Activated CD4-positive, alpha-beta T cell treated with anti-CD3 and anti-CD28 coated beads for 1 hour (primary cell): ENCODE data around the gene UTP25.
A peak's percentile ranks its signal among the peaks of the same experiment; 100 is the strongest.

Experiments used
- DNase-seq: peaks from one replicate; pipeline ENCODE4 v3.0.0-alpha.2; 2020

UTP25 gene

DNA sequence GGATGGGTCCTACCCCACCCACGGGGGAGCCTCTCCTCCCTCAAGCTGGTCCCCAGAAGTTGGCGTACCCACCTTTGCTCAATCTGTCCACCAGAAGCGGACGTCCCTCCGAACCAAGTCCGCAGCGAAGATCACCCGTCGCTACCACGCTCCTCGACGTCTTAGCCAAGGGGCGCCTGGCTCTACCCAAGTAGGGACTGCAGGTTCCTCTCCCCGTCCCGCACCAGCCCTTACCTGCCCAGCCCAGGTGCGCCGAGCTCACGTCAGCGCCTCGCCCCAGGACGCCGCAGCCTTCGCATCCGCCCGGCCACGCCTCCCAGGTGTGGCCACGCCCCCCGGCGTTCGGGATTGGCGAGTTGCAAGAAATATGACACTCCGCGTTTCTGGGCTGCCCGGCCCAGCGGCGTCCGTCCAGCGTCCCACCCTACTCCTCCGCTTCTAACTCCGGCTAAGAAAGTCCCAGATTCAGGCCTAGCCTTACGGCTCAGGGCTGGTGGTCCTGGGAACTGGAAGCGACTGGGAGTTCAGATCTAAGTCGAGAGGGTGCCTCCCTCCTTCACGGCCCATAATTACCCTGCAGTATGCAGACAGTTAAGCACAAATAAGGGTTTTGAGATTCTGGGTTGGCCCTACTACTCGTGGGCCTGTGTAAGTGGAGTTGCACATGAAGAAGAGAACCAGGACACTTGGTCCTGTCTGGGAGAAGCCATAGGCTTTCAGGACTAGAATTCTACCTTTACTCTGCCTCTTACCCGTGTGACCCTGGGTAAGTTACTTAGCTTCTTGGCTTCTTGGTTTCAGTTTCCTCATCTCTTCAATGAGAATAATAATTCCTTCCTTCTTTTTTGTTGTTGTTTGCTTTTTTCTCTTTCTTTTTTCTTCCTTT is 21.7 kb upstream of the UTP25 start, which contains the start of gene IRF6:
Gene IRF6 (minus strand): TSS at position 268 of the 886 bp plus-strand sequence. CDS start 4,729 bp downstream, outside the sequence.
- DNase-seq = peak; percentile 44

DNA sequence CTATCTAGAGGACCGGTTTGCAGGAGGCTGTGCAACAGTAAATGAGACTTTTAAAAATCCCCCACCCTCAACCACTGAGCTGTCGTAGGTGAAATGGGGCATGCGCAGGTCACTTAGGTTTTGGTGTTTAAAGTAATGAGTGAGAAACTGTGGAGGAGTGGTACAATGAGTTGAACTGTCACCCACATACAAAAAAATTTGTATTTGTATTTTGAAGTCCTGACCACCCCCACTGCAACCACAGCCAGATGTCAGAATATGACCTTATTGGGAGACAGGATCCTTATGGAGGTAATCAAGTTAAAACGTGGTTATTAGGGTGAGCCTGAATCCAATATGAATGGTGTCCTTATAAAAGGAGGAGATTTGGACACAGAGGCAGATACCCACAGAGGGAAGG is 20.3 kb upstream of the UTP25 start:
- DNase-seq = no peak

- DNase-seq = no peak
These were observed 19.7 kb upstream of the UTP25 start for GRCh38 chr1:209808059-209808581.

DNA sequence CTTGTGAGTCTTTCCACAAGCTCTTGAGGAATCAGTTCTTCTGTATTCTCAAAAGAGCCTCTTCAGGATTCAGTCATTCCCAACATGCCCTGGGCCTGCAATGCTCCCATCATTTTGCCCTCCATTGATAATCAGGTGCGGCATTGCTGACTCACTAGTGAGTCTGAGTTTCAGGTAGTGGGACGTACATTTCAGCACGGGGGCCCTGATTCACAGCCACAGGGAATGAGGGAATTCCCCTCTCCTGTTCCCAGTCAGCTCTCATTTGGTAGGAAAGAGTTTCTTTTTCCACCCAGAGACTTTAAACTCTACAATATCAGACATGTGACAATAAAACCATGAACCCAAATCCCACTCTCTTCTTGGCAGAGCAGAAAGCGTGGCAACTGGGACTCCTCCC is 18.2 kb upstream of the UTP25 start:
- DNase-seq = no peak

DNA sequence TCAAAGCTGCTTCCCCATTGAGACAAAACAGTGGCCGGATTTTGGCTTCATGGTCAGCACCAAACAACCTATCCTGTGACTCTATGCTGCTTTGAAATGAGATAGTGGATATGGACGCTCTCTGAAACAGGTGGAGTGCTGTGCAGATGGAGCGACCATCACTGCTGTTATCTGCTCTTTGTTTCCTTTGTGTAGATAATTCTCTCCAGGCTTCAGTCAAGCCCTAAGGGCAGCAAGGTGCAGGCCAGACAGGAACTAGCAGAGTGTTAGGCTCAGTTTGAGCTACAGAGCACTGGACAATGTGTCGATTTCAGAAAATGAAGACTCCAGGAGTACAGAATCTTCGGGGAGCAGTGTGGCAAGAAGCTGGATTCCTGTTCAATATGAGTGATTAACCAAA is 17.0 kb upstream of the UTP25 start:
- no peak for DNase-seq

- DNase-seq = no peak
These were observed 13.9 kb upstream of the UTP25 start for GRCh38 chr1:209813902-209814301.

- no peak for DNase-seq
These were observed 12.3 kb upstream of the UTP25 start for GRCh38 chr1:209815490-209815889.

GRCh38 chr1:209815931-209816341 is 11.8 kb upstream of the UTP25 start:
- no peak for DNase-seq

DNA sequence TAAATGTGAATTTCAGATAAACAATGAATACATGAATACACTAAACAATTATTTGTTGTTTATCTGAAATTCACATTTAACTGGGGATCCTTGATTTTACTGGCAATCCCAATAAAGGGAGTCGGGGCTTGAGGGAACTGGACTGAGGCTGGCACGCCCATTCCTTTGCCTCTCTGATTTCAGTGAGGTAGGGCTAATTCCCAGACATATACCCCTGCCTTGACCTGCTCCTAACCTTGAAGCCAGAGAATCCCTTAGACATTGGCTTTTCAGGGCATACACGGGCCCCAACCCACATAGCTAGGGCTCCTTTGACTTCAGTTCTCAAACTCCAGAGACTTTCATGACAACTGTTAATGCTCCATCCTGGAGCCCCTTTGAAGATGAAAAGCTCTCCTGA is 10.8 kb upstream of the UTP25 start:
- no peak for DNase-seq

DNA sequence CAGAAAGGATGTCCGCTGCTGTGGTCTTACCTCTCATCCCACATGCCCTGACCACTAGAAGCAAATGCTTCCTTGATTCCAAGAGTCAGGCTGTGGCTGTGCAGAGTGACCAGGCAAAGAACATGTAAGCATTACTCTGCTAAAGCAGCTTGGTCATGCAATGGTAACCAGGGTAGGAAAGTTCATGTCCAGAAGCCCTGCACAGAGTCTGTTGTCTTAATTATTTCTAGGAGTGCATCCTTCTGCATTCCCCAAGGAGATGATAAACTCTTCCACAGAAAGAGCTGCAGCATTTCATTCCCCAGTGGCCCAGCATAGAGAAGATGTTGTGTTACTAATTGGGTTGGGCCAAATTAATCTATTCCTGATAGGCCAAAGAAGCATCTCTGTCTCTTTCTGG is 10.1 kb upstream of the UTP25 start:
- DNase-seq = no peak

DNA sequence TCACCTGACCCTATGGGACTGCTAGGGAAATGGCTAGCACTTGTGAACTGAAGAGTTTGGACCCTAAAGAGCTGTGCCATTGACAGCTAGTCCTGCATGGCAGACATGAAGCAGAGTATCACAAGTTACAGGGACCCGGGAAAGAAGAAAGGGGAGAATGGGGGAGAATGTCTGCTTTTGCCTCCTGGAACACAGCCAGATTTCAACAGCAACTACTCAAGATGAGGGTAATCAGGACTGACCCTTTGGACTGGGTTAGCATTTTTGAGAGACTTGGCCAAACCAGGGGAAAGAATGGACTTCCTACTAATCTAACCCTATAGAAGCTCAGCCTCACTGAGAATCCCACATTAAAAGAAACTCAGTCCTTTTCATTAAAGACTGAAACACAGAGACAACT is 8.7 kb upstream of the UTP25 start:
- no peak for DNase-seq

GRCh38 chr1:209820986-209821385 is 6.8 kb upstream of the UTP25 start:
- no peak for DNase-seq

DNA sequence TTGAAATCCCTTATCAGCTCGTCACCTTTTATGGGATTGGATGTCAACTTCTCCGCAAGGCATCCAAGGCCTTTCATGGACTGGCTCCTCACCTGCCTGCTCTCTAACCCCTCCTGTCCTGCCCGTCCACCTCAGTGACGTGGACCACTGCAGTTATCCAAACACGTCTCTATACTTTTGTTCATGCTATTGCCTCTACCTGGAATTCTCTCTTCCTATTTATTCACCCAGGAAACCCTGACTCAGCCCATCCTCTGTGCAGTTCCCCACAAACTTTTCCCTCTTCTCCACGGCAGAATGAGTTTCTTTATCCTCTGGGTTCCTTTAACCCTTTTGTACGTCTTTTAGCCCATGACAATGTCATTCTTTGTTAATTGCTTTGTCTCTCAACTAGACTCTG is 5.1 kb upstream of the UTP25 start:
- DNase-seq = no peak

DNA sequence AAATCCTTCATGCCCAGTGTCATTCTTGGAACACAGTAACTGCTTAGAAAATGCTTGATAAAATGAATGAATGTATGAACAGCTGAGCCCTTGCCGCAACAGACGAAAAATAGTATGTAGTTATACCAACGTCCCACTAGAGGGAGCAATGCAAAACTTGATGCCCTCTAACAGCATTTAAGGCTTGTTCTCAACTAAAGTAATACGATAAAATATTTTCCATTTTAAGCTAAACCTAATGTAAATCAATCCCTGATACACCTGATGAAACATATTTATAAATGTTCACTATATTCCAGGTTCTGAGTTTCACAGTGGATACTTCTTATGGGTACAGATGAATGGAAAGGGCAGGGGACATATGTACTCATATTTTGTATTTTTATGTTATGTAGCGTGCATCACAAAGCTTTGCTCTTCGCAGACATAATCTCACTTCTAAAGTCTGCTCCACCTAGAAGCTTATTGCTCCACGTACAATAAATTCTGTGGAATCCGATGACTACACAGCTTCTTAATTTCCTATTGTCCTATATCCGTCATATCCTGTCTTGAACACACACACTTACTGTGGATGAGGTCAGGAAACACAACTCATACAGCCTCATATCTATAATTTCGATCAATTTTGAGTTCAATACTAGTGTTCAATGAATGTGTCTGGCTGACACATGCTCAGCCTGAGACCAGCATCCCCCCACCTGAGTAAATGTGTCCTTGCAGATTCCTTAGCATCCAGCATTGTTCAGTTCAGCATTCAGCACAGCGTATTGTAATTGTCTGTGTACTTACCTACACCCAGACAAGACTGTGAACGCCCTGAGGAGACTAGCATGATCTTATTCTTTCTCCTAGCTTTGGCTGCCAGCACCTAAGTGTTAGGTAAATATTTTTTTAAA is 4.4 kb upstream of the UTP25 start:
- no peak for DNase-seq

DNA sequence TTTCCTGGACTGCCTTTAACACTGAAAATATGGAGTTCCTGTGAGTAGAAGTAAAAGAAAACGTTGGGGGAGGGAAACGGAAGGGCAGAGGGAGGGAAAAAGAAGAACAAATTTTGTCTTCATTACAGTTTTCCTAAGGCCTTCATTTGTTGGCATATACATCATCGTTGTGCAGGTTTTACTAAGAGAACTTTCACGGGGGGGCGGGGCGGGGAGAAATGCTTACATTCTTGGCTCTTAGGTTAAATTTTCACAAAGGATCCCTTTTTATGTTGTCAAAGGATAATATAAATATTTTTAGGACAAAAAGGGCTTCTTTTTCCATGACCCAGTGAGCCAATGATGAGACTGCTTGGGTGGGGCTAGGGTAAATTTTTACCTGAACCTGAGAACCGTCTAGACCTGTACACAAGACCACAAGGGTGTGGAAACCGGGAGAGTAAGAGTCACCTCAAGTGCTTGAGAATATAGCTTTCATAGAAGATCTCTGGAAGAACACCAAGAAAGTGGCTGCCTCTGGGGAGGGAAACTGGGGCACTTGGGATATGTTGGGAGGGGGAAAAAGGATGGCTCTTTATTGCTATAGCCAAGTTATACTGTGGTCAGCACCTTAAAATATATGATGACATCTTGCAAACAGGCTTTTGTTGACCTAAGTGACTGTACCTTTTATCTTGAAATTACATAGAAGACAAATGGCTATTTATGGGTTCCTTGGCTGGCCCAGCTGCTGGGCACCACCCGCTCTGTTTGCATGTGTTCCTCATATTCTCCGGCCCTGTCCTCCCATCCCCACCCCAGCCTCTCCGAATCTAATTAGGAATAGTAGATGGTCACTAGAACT is 2.0 kb upstream of the UTP25 start:
- no peak for DNase-seq

DNA sequence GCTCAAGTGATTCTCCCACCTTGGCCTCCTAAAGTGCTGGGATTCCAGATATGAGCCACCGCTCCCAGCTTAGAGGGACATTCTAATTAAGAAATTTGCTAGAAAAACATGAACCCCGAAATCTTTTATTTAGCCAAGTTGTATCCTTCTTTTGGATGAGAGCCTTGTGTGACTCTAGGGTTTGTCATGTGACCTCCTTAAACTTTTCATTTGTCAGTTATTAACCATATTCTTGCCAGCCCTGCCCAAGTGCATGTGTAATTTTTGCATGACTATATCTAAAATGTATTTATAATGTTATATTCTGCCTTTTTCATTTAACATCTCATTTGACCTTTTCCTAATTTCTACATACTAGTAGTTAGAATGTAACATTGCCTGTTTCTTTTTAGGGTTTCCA is 1.9 kb downstream of the UTP25 start:
- no peak for DNase-seq

GRCh38 chr1:209830722-209831121 is 3.0 kb downstream of the UTP25 start:
- DNase-seq = no peak

GRCh38 chr1:209831615-209832014 is 3.8 kb downstream of the UTP25 start:
- DNase-seq = no peak

GRCh38 chr1:209835782-209836298 is 8.1 kb downstream of the UTP25 start:
- no peak for DNase-seq

DNA sequence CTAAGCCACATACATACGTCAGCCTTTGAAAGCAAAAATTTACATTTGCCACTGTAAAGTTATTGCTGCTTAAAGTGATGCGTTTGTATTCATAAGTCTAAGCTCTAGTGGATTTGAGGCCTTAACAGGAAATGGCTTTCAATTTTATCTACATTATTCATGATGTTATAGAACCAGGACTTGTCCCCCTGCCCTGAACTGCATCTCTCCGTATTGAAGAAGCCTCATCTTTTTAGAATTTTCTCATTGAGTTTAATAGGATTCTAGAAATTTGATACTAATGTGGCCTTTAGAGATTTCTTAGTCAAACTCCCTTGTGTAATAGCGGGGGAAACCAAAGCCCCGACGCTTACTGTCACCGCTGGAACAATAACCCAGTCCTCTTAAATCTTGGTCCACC is 9.9 kb downstream of the UTP25 start:
- DNase-seq = no peak

DNA sequence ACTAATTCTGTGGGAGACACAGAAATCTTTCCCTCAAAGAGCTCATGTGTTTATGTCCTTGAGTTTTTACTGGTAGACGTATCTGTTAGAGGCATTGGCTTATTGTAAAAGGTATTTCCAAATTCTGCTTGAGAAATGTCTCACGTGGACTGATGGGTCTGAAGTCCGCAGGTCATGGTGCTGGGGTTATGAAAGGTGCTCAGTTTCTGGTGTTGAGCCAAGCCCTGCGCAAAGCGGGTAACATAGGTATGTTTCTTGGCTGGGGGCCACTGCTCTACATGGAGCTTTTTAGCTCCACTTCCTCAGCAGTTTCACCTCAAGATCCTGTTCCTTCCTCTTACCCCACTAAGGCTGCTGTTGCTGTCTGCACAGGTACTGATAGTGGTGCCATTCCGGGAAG is 10.8 kb downstream of the UTP25 start:
- DNase-seq = no peak

GRCh38 chr1:209839875-209840546 is 12.2 kb downstream of the UTP25 start:
- DNase-seq = no peak
